Measurements from ENCODE around the gene AOC1.
"Not testable (repeated sequence)": the region's sequence is repeated elsewhere in the genome, so short reads cannot be mapped to it uniquely, and the experiment has no call there.

Gene AOC1

GRCh38 chr7:150852371-150852905 is at the start of gene AOC1:
Gene AOC1 (plus strand): TSS chr7:150852517. CDS start chr7:150856471, 3,954 bp downstream.
- DNase-seq (ENCODE audit: low read depth, low spot score) = no peak

- DNase-seq (ENCODE audit: low read depth, low spot score) = no peak
Measured at GRCh38 chr7:150803161-150803860, 49.0 kb upstream of the AOC1 start.

- DNase-seq (ENCODE audit: low read depth, low spot score) = no peak
Measured at GRCh38 chr7:150804802-150805201, 47.5 kb upstream of the AOC1 start.

- no peak for DNase-seq (ENCODE audit: low read depth, low spot score)
Measured at GRCh38 chr7:150805864-150806263, 46.5 kb upstream of the AOC1 start.

- DNase-seq (ENCODE audit: low read depth, low spot score) = no peak
Measured at GRCh38 chr7:150806454-150806853, 45.9 kb upstream of the AOC1 start.

GRCh38 chr7:150806863-150807262 is 45.5 kb upstream of the AOC1 start:
- no peak for DNase-seq (ENCODE audit: low read depth, low spot score)

GRCh38 chr7:150807616-150808438 is 44.5 kb upstream of the AOC1 start:
- DNase-seq (ENCODE audit: low read depth, low spot score) = not testable (repeated sequence)

- DNase-seq (ENCODE audit: low read depth, low spot score) = no peak
Measured at GRCh38 chr7:150814328-150815001, 37.9 kb upstream of the AOC1 start.

GRCh38 chr7:150818971-150819370 is 33.3 kb upstream of the AOC1 start:
- no peak for DNase-seq (ENCODE audit: low read depth, low spot score)

- no peak for DNase-seq (ENCODE audit: low read depth, low spot score)
Measured at GRCh38 chr7:150820148-150820547, 32.2 kb upstream of the AOC1 start.

- no peak for DNase-seq (ENCODE audit: low read depth, low spot score)
Measured at GRCh38 chr7:150820578-150821198, 31.6 kb upstream of the AOC1 start.

- no peak for DNase-seq (ENCODE audit: low read depth, low spot score)
Measured at GRCh38 chr7:150823043-150823442, 29.3 kb upstream of the AOC1 start.

- DNase-seq (ENCODE audit: low read depth, low spot score) = no peak
Measured at GRCh38 chr7:150823484-150824126, 28.7 kb upstream of the AOC1 start.

GRCh38 chr7:150824379-150825177 is 27.7 kb upstream of the AOC1 start:
- DNase-seq (ENCODE audit: low read depth, low spot score) = no peak

- DNase-seq (ENCODE audit: low read depth, low spot score) = no peak
Measured at GRCh38 chr7:150826061-150826849, 26.1 kb upstream of the AOC1 start.

- DNase-seq (ENCODE audit: low read depth, low spot score) = no peak
Measured at GRCh38 chr7:150828384-150828783, 23.9 kb upstream of the AOC1 start.

- DNase-seq (ENCODE audit: low read depth, low spot score) = no peak
Measured at GRCh38 chr7:150829426-150829825, 22.9 kb upstream of the AOC1 start.

GRCh38 chr7:150830937-150831336 is 21.4 kb upstream of the AOC1 start:
- no peak for DNase-seq (ENCODE audit: low read depth, low spot score)

GRCh38 chr7:150831851-150832250 is 20.5 kb upstream of the AOC1 start:
- no peak for DNase-seq (ENCODE audit: low read depth, low spot score)

GRCh38 chr7:150835019-150835418 is 17.3 kb upstream of the AOC1 start:
- no peak for DNase-seq (ENCODE audit: low read depth, low spot score)

All from activated naive CD8-positive, alpha-beta T cell treated with anti-CD3 and anti-CD28 coated beads, Interleukin-2, amount 50 U/mL, for 16 hours (primary cell).